ENCODE data around the gene USP47.

DNA sequence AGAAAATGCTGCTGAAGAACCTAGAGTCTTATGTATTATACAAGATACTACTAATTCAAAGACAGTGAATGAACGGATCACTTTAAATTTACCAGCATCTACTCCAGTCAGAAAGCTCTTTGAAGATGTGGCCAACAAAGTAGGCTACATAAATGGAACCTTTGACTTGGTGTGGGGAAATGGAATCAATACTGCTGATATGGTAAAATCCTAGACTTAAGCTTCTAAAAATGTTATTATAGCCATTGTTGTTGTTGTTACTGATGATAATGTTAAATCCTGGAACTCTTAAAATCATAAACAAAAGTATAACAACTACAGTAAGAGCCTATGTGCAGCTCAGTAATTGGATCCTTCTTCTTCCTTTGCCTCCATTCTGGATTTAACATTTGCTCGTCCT lies 38.4 kb downstream of the USP47 start:
- no peak for TF ChIP-seq POLR2AphosphoS5 (IDR thresholded peaks at IDR 0.05; ENCODE audit: low read depth, low read length)
- TF ChIP-seq, protein P1, sequence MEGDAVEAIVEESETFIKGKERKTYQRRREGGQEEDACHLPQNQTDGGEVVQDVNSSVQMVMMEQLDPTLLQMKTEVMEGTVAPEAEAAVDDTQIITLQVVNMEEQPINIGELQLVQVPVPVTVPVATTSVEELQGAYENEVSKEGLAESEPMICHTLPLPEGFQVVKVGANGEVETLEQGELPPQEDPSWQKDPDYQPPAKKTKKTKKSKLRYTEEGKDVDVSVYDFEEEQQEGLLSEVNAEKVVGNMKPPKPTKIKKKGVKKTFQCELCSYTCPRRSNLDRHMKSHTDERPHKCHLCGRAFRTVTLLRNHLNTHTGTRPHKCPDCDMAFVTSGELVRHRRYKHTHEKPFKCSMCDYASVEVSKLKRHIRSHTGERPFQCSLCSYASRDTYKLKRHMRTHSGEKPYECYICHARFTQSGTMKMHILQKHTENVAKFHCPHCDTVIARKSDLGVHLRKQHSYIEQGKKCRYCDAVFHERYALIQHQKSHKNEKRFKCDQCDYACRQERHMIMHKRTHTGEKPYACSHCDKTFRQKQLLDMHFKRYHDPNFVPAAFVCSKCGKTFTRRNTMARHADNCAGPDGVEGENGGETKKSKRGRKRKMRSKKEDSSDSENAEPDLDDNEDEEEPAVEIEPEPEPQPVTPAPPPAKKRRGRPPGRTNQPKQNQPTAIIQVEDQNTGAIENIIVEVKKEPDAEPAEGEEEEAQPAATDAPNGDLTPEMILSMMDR (IDR thresholded peaks at IDR 0.05): no peak
- TF ChIP-seq, protein P2, sequence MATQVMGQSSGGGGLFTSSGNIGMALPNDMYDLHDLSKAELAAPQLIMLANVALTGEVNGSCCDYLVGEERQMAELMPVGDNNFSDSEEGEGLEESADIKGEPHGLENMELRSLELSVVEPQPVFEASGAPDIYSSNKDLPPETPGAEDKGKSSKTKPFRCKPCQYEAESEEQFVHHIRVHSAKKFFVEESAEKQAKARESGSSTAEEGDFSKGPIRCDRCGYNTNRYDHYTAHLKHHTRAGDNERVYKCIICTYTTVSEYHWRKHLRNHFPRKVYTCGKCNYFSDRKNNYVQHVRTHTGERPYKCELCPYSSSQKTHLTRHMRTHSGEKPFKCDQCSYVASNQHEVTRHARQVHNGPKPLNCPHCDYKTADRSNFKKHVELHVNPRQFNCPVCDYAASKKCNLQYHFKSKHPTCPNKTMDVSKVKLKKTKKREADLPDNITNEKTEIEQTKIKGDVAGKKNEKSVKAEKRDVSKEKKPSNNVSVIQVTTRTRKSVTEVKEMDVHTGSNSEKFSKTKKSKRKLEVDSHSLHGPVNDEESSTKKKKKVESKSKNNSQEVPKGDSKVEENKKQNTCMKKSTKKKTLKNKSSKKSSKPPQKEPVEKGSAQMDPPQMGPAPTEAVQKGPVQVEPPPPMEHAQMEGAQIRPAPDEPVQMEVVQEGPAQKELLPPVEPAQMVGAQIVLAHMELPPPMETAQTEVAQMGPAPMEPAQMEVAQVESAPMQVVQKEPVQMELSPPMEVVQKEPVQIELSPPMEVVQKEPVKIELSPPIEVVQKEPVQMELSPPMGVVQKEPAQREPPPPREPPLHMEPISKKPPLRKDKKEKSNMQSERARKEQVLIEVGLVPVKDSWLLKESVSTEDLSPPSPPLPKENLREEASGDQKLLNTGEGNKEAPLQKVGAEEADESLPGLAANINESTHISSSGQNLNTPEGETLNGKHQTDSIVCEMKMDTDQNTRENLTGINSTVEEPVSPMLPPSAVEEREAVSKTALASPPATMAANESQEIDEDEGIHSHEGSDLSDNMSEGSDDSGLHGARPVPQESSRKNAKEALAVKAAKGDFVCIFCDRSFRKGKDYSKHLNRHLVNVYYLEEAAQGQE (IDR thresholded peaks at IDR 0.05; ENCODE audit: insufficient read depth in 1 of 2, low read depth in 2 of 2, low read length in 1 of 2): no peak

Data from Panc1 (cell line).